ENCODE data around the gene SNX5.
A peak's percentile ranks its signal among the peaks of the same experiment; 100 is the strongest.
"Not testable (repeated sequence)": the region's sequence is repeated elsewhere in the genome, so short reads cannot be mapped to it uniquely, and the experiment has no call there.

SNX5 gene

DNA sequence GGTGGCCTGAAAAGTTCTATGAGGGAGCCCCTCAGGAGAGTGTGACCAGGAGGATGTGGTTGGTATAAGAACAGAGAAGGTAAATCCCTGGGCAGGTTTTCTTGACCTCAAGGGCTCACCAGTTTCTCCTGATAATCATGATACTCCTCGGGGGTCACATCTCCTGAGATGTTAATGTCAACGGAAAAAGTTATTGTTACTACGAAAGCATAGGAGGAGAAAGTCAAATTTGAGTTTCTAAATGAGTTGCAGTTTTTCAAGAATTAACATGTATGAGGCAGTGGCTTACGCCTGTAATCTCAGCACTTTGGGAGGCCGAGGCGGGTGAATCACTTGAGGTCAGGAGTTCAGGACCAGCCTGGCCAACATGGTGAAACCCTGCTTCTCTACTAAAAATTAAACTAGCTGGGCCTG is 23.6 kb upstream of the SNX5 start:
- DNase-seq = no peak

DNA sequence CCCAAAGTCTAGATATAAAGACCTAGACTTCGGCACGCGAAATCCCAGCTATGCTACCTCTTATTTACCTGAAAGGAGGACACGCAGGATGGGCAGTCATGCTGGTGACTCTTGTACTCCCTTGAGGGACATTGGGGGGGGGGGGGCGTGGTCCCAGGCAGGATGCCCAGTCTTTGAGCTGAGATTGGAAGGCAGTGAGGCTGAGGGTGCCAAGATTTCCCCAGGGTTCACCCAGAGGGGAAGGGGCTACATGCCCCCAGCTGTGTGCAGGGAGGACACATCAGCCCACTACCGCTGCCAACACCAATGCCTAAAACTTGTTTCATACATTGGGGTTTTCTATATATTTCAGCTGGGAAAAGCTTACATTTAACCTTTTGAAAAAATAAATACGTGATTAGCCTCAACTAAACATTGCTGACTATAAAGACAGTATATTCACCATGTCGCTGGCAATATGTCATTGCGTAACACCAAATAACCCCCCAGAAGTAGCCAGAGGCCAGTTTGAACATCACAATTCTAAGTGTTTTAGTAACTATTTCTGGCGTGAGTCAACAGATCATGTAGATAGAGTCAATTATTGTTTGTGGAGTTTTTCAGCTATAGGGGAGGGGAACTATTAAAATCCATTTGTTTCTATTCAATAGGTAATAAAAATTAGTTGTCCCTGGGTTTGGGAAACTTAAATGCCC is 21.8 kb upstream of the SNX5 start:
- DNase-seq = no peak

DNA sequence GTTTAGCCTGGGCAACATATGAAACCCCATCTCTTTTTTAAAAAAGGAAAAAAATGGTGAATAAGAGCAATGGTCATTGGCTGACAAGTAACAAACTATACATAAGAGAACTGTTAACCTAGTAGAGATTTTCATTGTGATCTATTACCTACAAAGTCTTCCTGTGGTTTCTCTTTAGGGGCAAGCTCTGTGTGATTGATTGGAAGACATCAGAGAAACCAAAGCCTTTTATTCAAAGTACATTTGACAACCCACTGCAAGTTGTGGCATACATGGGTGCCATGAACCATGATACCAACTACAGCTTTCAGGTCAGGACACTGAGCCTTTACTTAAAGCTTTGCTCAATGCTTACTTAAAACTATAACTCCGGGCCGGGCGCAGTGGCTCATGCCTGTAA is 19.4 kb upstream of the SNX5 start:
- no peak for DNase-seq

DNA sequence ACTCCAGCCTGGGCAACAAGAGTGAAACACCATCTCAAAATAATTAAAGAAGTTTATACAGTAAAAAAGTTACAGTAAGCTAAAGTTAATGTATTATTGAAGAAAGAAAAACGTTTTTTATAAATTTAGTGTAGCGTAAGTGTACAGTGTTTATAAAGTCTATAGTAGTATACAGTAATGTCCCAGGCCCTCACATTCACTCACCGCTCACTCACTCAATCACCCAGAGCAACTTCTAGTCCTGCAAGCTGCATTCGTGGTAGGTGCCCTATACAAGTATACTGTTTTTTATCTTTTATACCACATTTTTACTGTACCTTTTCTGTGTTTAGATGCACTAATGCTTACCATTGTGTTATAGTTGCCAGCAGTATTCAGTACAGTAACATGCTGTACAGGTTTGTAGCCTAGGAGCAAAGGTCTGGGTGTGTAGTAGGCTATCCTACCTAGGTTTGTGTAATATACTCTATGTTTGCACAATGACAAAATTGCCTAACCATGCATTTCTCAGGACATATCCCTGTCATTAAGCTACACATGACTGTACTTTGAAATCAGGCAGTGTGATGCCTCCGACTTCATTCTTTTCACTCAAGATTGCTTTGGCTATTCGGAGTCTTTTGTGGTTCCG is 16.9 kb upstream of the SNX5 start:
- DNase-seq = no peak

DNA sequence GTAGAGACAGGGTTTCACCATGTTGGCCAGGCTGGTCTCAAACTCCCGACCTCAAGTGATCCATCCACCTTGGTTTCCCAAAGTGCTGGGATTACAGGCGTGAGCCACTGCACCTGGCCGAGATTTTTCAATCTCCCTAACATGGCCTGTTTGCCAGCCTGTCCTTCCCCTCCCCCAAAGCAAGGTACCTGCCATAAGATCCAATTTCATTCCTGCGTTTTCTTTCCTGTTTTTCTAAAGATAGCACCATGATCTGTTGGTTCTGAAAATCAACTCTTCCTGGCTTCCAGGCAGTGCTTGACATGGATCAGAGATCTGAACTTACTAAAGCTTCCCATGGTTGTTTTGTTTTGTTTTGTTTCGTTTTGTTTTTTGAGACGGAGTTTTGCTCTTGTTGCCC is 7.7 kb upstream of the SNX5 start:
- no peak for DNase-seq

DNA sequence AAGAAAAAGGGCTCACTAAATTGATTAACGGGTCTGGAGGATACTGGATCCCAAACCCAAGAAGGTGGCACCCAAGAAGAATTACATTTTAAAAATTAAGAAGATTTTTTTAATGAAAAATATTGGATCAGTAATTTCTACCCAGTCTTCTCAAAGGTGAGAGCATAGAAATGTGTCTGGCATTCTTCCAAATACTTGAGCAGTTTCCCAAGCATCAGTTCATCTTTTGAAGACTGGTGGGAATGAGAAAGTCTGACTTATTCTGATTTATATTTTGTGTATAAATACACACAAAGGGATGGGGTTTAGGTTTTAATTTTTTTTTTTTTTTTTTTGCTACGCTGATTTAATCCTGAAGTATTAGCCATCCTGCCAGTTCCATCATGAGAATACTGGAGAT is 3.5 kb upstream of the SNX5 start:
- DNase-seq = no peak

DNA sequence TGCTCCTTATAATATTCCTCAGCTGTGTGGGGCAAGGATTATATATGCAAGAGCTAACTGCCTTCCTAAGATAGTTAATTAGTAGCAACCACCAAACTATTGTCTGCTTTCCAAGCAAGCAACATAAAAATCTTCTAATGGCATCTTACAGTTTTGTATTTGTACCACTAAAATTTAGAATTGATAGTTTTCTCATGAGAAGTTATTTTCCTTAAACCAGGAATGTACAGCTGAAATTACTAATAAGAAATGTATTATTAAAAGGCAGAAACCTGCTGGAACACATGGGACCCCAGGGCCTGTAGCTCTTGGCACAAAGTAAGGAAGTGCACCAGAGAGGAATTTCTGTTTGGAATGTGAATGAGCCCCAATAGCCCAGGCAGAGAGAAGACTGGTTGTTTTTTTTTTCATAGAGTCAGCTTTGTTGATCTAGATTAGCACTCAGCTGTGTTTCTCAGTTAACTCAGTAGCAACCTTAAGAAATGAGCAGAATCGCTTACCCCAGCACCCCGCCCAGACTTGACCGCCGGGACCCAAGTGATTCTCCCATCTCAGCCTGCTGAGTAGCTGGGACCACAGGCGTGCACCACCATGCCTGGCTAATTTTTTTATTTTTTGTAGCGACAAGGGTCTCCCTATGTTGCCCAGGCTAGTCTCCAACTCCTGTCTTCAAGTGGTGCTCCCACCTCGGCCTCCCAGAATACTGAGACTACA is 2.9 kb upstream of the SNX5 start:
- no peak for DNase-seq

DNA sequence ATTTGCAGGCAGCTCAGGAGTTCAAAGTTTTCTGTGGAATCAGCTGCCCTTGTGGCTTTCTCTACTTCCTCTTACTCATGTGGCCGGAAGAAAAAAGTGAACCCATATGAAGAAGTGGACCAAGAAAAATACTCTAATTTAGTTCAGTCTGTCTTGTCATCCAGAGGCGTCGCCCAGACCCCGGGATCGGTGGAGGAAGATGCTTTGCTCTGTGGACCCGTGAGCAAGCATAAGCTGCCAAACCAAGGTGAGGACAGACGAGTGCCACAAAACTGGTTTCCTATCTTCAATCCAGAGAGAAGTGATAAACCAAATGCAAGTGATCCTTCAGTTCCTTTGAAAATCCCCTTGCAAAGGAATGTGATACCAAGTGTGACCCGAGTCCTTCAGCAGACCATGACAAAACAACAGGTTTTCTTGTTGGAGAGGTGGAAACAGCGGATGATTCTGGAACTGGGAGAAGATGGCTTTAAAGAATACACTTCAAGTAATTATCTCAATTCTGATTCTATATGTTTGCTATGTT is 1.4 kb upstream of the SNX5 start:
- DNase-seq = peak; percentile 82

DNA sequence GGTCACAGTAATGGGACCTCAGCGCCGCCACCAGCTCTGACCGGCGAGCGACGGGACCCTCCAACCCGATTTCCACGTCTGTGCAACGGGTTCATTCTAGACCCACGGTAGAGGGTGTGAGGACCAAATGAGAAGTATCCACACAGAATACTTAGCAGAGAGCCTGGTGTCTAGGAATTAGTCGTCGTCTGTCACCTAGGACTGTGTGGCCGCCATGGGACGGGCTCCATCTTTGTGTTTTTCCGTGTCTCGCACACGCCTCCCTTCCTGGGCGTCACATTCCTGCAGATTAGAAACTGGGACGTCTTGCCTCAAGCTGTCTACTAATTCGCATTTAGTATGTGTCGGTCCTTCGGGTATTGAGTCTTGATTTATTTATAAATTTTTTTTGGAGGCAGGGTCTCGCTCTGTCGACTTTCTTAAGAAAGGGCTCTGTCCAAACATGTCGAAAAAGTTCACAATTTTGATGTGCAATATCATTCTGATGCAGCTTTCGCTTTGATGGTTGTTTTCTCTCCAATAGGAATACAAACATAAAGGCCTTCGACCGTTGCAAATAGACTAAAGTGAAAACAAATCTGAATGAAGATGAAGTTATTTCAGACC is 787 bp upstream of the SNX5 start:
- DNase-seq = no peak

DNA sequence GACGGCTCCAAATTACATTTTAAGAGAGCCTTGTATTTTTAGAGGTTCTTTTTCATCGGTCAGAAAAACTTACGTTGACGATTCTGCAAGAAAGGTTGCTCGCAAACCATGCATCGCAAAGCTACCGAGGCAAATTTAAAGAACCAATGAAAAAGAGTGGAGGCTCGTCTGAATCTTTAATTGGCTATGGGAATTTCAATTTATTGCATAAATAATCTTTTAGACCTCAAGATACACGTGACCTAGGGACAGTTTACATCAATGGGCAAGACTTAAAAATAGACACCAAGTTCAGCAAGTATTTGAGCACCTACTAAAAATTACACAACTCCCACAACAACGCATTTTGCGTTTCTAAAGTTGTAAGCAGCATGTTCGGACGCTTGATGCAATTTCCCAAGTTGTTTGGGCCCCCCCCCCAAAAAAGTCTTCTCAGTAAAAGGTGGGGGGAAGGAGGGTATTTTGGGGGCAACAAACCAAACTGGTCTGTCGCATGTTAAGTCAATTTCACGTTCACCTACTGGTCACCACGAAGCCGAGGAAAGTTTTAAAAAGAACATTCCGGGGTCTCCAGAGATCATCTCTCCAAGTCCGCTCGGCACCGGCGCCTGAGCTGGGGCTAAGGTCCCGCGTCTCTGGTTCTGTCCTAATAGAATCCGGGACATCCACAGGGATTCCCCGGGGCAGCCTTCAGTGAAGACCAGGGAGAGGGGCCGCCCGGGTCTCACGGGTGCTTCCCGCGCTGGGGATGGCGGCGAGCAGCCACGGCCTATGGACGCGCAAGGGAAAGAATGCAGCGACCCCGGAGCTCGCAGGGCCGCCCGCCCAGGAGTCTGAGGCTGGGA is 851 bp downstream of the SNX5 start:
- DNase-seq = no peak

DNA sequence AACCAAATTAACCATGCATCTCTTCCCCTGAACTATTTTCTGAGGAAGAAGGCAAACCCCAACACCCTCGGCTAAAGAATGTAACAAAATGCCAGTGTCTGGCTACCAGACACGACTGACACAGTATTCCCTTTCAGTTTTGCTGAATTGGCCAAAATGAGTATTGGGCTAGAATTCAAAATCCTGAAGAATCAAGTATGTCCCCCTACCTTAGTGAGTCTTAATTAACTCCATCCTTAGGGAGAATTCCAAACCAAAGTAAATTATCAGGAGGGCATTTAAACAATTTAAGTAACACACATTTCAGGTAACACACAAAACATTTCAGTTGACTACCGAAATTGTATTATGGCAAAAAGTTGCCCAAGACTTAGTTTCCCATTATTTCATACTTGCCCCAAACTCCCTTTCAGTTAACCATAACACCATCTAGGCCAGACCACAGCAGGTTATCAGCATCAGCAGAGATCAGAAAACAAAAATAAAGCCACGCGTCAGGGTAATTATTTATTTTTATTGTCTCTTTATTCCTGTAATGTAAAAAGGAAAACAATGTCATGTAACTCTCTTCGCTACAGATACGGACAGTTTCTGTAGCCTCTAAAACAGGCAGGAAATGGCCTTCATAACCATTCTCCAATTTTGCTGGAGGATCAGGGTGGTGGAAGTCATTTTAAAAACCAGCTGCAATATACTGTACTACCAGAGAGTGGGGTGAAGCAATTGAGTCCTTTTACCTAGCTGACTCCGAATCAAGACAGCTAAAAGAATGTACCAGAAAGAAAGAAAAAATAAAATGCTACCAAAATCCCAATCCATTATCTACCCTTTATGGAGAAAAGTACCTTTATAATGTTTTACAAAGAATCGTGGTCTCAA is 1.9 kb downstream of the SNX5 start:
- DNase-seq = peak; percentile 43

DNA sequence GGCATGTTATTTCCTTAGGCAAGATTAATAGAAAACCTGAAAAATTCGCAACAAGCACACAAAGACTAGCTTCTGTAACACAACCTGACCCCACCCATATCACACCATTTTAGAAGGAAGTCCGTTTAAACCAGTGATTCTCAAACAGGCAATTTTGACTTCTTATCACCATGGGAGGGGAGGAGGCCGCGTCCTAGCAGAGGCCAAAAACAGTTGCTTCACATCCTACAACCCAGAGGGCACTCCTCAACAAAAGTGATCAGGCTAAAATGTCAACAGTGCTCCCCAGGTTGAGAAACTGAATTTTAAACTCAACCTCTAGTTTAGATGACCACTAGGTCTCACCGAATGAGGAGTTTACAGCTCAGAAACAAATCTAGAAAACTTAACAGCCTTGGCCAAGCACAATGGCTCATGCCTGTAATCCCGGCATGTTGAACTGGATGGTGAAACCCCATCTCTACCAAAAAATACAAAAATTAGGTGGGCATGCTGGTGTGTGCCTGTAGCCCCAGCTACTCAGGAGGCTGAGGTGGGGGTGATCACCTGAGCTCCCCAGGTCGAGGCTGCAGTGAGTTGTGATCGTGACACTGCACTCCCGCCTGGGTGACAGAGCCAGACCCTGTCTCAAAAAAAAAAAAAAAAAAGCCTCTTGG is 3.4 kb downstream of the SNX5 start:
- peak; percentile 20 for DNase-seq

DNA sequence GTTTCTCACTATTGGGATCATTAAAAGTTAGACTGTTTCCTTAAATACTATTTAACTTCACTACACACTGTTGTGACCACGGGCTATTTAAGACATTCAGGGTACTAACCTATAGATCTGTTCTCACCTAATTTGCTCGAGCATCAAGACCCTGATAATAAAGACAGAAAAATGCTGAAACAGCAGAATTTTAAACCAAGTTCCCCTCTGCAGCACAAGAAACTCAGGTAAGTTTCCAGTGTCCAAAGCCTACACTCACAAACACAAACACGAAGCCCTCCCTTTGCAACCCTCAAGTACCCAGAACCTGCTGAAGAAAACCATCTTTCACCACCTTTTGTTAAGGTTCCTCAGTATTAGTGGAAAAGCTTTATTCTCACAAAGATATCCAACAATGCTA is 4.0 kb downstream of the SNX5 start:
- no peak for DNase-seq

DNA sequence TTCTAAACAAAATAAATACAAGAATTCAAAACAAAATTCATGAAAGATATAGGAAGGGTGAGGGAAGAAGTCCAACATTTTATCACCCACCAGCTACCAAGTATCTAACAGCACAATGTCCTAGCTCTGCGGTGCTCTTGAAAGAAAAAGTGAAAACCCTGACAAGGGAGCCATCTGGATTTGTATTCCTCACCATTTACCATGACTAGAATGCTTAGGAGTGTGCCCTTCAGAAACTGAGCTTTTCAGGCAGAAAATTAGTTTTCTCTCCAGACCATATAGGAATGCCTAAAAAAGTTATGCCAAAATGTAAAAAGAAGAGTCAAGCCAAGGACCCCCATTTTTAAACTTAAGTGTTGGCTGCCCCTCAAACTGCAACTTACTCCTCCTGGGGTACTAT is 4.5 kb downstream of the SNX5 start:
- DNase-seq = no peak

DNA sequence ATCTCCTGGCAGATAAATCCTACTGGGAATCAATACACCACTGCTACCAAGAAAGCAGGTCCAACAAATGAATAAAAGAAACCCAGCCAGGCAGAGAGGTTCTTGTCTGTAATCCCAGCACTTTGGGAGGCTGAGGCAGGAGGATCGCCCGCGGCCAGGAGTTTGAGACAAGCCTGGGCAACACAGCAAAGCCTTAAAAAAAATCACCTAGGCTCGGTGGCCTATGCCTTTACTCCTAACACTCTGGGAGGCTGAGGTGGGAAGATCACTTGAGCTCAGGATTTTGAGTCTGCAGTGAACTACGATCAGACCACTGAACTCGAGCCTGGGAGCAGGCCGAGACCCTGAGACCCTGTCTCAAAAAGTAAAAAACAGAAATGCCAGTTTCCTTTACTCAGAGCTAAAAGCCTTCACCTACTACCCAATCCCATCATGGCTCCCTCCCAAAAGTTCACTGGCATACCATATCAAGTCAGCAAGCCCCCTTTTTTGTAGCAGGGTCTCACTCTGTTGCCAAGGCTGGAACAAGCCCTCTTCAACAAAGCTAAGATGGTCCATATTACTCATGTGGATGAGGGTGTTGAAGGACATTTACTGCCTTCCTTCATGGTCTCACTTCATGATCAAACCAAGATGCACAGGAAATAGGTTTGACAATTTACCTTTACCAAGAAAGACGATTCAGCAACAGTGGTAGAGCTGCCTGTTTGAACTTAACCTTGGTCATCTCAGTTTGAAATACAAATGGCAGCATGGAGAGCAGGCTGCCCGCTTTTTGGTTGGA is 5.3 kb downstream of the SNX5 start:
- no peak for DNase-seq

DNA sequence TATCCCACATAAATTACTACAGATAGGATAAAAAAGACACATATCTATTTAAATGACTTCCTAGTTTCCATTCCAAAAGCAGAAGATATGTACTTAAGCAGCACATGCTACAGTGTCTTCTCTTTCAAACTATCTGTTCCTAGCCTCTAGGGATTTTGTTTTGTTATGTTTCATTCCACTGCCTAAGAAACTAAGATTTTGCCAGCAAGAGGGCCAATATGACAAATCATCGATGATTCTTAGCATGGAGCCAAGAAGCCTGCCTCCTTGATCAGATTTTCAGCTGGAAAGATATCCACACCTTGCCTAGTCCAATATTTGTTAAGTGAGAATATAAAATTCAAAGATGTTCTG is 7.0 kb downstream of the SNX5 start:
- no peak for DNase-seq

DNA sequence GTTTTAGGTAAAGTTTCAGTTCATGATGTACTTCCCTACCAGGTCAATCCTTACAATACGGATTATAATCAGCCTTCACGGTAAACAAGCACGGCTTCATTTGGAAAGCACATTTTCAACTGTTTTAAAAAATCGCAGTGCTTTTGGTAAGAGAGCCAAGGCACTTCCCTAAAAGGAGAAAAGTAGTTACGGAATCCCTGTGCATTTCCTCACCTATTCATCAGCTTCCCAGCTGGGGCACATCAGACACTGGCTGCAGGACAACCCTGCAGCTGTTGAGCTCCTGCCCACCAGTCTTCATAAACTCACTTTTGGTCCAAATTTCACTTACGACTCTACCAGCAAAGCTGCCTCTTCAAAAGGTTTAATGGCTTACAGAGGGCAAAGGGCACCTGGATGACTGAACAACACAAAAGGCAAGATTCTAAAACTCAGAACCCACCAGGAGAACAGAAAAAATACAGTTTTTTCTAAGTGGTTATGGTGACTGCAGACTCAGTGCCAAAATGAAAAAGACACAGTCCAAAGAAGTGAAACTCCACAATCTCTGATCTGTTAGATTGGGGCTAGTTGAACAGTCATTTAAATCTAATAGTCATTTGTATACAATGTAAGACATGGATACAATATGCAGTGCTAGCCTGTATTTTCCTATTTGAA is 7.5 kb downstream of the SNX5 start:
- DNase-seq = no peak

DNA sequence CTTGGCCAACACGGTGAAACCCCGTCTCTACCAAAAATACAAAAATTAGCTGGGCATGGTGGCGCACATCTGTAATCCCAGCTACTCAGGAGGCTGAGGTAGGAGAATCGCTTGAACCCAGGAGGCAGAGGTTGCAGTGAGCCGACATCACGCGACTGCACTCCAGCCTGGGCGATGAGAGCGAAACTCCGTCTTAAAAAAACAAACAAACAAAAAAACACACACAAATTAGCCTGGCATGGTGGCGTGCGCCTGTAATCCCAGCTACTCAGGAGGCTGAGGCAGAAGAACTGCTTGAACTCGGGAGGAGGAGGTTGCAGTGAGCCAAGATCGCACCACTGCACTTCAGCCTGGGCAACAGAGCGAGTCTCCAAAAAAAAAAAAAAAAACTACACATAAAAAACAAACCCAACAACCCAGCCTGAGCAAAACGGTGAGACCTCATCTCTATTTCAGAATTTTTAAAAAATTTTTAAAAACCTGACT is 8.2 kb downstream of the SNX5 start:
- not testable (repeated sequence) for DNase-seq

DNA sequence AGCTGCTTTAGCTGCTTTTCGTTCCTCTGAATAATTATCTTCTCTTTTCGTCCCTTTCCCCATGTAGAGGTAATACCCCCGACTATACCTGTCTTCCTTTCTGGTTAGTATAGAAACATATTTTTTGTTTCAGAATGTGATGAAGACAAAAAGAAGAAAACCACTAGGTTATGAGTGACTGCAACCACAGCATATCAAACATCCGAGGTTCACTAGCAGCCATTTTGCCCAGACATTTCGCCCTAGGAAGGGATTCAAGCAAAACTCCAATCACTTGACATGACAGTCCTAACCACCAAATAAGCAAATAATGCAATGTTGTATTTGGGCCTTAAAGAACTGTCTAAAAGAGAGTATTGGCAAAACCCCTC is 9.4 kb downstream of the SNX5 start:
- DNase-seq = no peak

All from GF-D8 (cell line).